Spleen (tissue), 11 donors: ENCODE data around the gene BCL10. TPM values are rescaled to one million over a fixed set of nuclear protein-coding genes. Genes with fewer than 3 reads are reported as not detected.

Experiments
- DNase-seq: peaks from one replicate; pipeline ENCODE4 v3.0.0-alpha.2; 2020
- H3K27ac ChIP-seq, 8 donors: fragments of 200-600 bp; sonication (generic) in 7 of 8; 1 replicate in 4 of 8; 2 replicates in 4 of 8; pipeline versions ENCODE4 v1.5.0 to v1.8.0; 2016 to 2021; ENCODE audit warnings: inconsistent platforms in 4 of 8, mild to moderate bottlenecking in 4 of 8, moderate library complexity in 1 of 8
- H3K27me3 ChIP-seq, 7 donors: fragments of 200-600 bp; sonication (generic) in 6 of 7; replicated peaks in 1 of 7; 1 replicate in 4 of 7; 2 replicates in 3 of 7; pipeline versions ENCODE4 v1.5.0 to v1.8.0; 2016 to 2021; ENCODE audit warnings: inconsistent platforms in 3 of 7, mild to moderate bottlenecking in 1 of 7
- H3K36me3 ChIP-seq, 6 donors: fragments of 200-600 bp; sonication (generic) in 5 of 6; 1 replicate in 4 of 6; 2 replicates in 2 of 6; pipeline versions ENCODE4 v1.5.0 to v1.8.0; 2016 to 2021; ENCODE audit warnings: inconsistent platforms in 2 of 6
- H3K4me1 ChIP-seq, 6 donors: fragments of 200-600 bp; sonication (generic) in 5 of 6; 1 replicate in 3 of 6; 2 replicates in 3 of 6; pipeline versions ENCODE4 v1.5.0 to v1.8.0; 2016 to 2021; ENCODE audit warnings: inconsistent platforms in 3 of 6
- H3K4me3 ChIP-seq, 8 donors: fragments of 200-600 bp; sonication (generic) in 7 of 8; 1 replicate in 4 of 8; 2 replicates in 4 of 8; pipeline versions ENCODE4 v1.5.0 to v1.8.0; 2016 to 2021; ENCODE audit warnings: inconsistent platforms in 4 of 8, mild to moderate bottlenecking in 4 of 8, moderate library complexity in 2 of 8
- H3K9me3 ChIP-seq, 8 donors: fragments of 200-600 bp; sonication (generic) in 7 of 8; 1 replicate in 4 of 8; 2 replicates in 4 of 8; pipeline versions ENCODE4 v1.5.0 to v1.8.0; 2016 to 2021; ENCODE audit warnings: inconsistent platforms in 4 of 8
- CTCF ChIP-seq, 11 experiments: fragments of 200-600 bp in 7 of 11; fragments of 450-650 bp in 4 of 11; sonication (generic) in 4 of 11; IDR thresholded peaks in 8 of 11; conservative IDR thresholded peaks in 3 of 11; 1 replicate in 7 of 11; 2 replicates in 4 of 11; pipeline versions ENCODE4 v1.4.0 to v1.8.0; 2016 to 2021; ENCODE audit warnings: antibody characterized with exemption in 11 of 11, inconsistent platforms in 4 of 11, mild to moderate bottlenecking in 1 of 11
- POLR2A ChIP-seq, 3 donors: fragments of 450-650 bp; IDR thresholded peaks; one replicate each; pipeline ENCODE4 v1.5.1; 2017; ENCODE audit warnings: antibody characterized with exemption in 3 of 3, mild to moderate bottlenecking in 1 of 3
- POLR2AphosphoS5 ChIP-seq, 3 donors: sonication (generic); formaldehyde crosslinking; IDR thresholded peaks; one replicate each; pipeline ENCODE4 v1.5.1; 2017; ENCODE audit warnings: antibody characterized with exemption in 3 of 3
- WGBS, 5 donors: extraction: QIAGEN DNeasy Blood & Tissue Kit in 3 of 5; methylation state at CpG; one replicate each; pipeline versions ENCODE4 v1.1.5 to v1.1.7; 2013 to 2018; 5-methylcytosine and 5-hydroxymethylcytosine counted together
- intact Hi-C: fragments of 100-400 bp; cut with DNase I; formaldehyde crosslinking; loops from one replicate; pipeline ENCODE4 v1.15.0; 2023; ENCODE audit warnings: low total_unique reads
- polyA plus RNA-seq, 3 donors: library from polyadenylated mRNA; stranded (reverse); fragments of 200-250 nt; gene quantifications; one replicate each; pipeline ENCODE4 v1.2.1, GENCODE V29; 2013
- total RNA-seq, 7 donors: library from RNA; depleted of rRNA in 3 of 7; stranded (reverse); fragments of >200 nt in 3 of 7; fragmentation: NEBNext Ultra II Directional in 4 of 7; extraction: Animal tissue kit (Norgen Biotek cat#: 25700) in 4 of 7; gene quantifications; one replicate each; pipeline versions ENCODE4 v1.1.0 to v1.2.1, GENCODE V29; 2016 to 2021
- donor health status: healthy with polysubstance abuse.
- donor health status: DM: no; HTN: no; CAD: no; lungs with moderate emphysema.
- donor health status: DM: no; HTN: no; CAD: no.
- donor health status: Bipolar disorder and iron deficiency.
- donor health status: healthy.
- donor health status: DM: no; HTN: no; CAD: no.
- donor health status: DM: yes; HTN: yes; CAD: no.

The BCL10 gene
- total and polyA plus RNA-seq, 10 donors: 10.5 to 45.1 (median 33.7) TPM

GRCh38 chr1:85307987-85308832, 31.8 kb upstream of the BCL10 start:
- DNase-seq: peak; percentile 93
- WGBS, 5 donors: 23 to 25% (median 23%) methylated on average over 26 to 27 of the region's 27 CpGs
- H3K27ac ChIP-seq: no peak overlapping the region
- H3K9me3 ChIP-seq: no peaks in the 10 kb centered on the region
- H3K4me3 ChIP-seq: peak overlapping the region in 1 of 8 donors; percentile 29
- H3K4me1 ChIP-seq: peaks cover 0 to 11% (median 9%) of the 10 kb centered on the region in 6 donors
- no peaks in the 10 kb centered on the region for H3K36me3 ChIP-seq
- peaks cover 0 to 15% (median 0%) of the 10 kb centered on the region in 7 donors for H3K27me3 ChIP-seq
- TF ChIP-seq POLR2AphosphoS5 (IDR thresholded peaks at IDR 0.05) (peak; percentile 47 to 58 (median 57)), CTCF (IDR thresholded peaks at IDR 0.05 in 8 of 11, conservative IDR thresholded peaks at IDR 0.05 in 3 of 11) (peak; percentile 75 to 94 (median 89)), POLR2A (IDR thresholded peaks at IDR 0.05) (no peak)
- intact Hi-C loops: loop anchor here (5.0 kb wide), 1 partner anchor 384 kb away; no protein-coding TSS in a partner anchor

- Histone ChIP-seq H3K4me1 (peaks cover 0 to 11% (median 9%) of the 10 kb centered on the region in 6 donors), H3K27me3 (peaks cover 0 to 15% (median 0%) of the 10 kb centered on the region in 7 donors), H3K4me3 (no peak overlapping the region), H3K9me3 (no peaks in the 10 kb centered on the region), H3K36me3 (no peaks in the 10 kb centered on the region), H3K27ac (no peak overlapping the region)
- no peak for DNase-seq
- 95 to 98% (median 97%) methylated on average over 4 of the region's 4 CpGs for WGBS, 5 donors
- no peak for TF ChIP-seq CTCF (IDR thresholded peaks at IDR 0.05 in 8 of 11, conservative IDR thresholded peaks at IDR 0.05 in 3 of 11)
- TF ChIP-seq POLR2A (IDR thresholded peaks at IDR 0.05): no peak
- TF ChIP-seq POLR2AphosphoS5 (IDR thresholded peaks at IDR 0.05): no peak
- intact Hi-C loops: loop anchor here (5.0 kb wide), 1 partner anchor 386 kb away; no protein-coding TSS in a partner anchor
These were observed 29.8 kb upstream of the BCL10 start for GRCh38 chr1:85306236-85306635.

GRCh38 chr1:85303440-85304162, 27.2 kb upstream of the BCL10 start:
- Histone ChIP-seq H3K9me3 (no peaks in the 10 kb centered on the region), H3K4me3 (no peak overlapping the region), H3K36me3 (no peaks in the 10 kb centered on the region), H3K4me1 (peaks cover 1 to 14% (median 11%) of the 10 kb centered on the region in 6 donors), H3K27me3 (peaks cover 0 to 11% (median 0%) of the 10 kb centered on the region in 7 donors), H3K27ac (no peak overlapping the region)
- intact Hi-C loops: no loop called here
- TF ChIP-seq CTCF (IDR thresholded peaks at IDR 0.05 in 8 of 11, conservative IDR thresholded peaks at IDR 0.05 in 3 of 11) (no peak), POLR2AphosphoS5 (IDR thresholded peaks at IDR 0.05) (no peak), POLR2A (IDR thresholded peaks at IDR 0.05) (no peak)
- WGBS, 5 donors: 67 to 94% (median 76%) methylated on average over 4 of the region's 4 CpGs
- no peak for DNase-seq
